Colonic mucosa (tissue), 4 donors: ENCODE data around the gene COL27A1. TPM values are rescaled to one million over a fixed set of nuclear protein-coding genes. Genes with fewer than 3 reads are reported as not detected.

Source experiments
- DNase-seq: peaks from one replicate; pipeline ENCODE4 v3.0.0-alpha.2; 2020
- H3K27ac ChIP-seq: fragments of 200-600 bp; one replicate; pipeline ENCODE4 v1.8.0; 2021
- H3K27me3 ChIP-seq: fragments of 200-600 bp; one replicate; pipeline ENCODE4 v1.8.0; 2021
- H3K36me3 ChIP-seq: fragments of 200-600 bp; one replicate; pipeline ENCODE4 v1.8.0; 2021
- H3K4me1 ChIP-seq: fragments of 200-600 bp; one replicate; pipeline ENCODE4 v1.8.0; 2021; ENCODE audit warnings: mild to moderate bottlenecking
- H3K4me3 ChIP-seq: fragments of 200-600 bp; one replicate; pipeline ENCODE4 v1.8.0; 2021
- H3K9ac ChIP-seq, 2 donors: one replicate each; pipeline ENCODE4 v1.7.0; 2013; ENCODE audit warnings: control low read depth in 2 of 2, low read depth in 2 of 2, low read length in 2 of 2
- H3K9me3 ChIP-seq: fragments of 200-600 bp; one replicate; pipeline ENCODE4 v1.8.0; 2021
- CTCF ChIP-seq: fragments of 200-600 bp; IDR thresholded peaks from one replicate; pipeline ENCODE4 v1.8.0; 2022; ENCODE audit warnings: antibody characterized with exemption, mild to moderate bottlenecking
- intact Hi-C: fragments of 100-400 bp; cut with DNase I; formaldehyde crosslinking; loops from one replicate; pipeline ENCODE4 v1.14.1; 2022
- total RNA-seq, 2 donors: library from RNA; stranded (reverse); fragmentation: NEBNext Ultra II Directional in 1 of 2; extraction: Animal tissue kit (Norgen Biotek cat#: 25700) in 1 of 2; gene quantifications; one replicate each; pipeline ENCODE4 v1.2.1, GENCODE V29; 2021
- donor health status: healthy.
- donor health status: DM: no; HTN: no; CAD: no.
- donor health status: DM: no; HTN: no; CAD: no.

The COL27A1 gene
- total RNA-seq, 2 donors from 2014 or later: 2.9 to 4.2 TPM

DNA sequence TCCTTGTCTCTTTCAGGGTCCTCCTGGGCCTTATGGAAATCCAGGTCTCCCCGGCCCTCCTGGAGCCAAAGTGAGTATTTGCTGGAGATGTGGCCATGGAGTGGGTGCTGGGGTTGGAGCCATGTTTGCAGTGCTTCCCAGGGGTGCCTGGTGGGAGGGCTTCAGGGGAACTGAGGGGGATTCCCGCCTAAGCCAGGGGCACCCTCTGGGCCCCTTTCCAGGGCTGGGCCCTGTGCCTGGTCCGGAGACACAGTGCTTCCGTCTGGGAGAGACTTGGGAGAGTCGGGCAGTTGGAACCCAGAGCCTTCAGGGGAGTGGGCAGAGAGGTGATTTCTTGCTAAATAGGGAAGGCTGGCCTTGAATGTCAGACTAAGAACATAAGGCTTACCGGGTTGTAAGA lies 27.7 kb downstream of the COL27A1 start:
- no peaks in the 10 kb centered on the region for H3K27me3 ChIP-seq
- H3K36me3 ChIP-seq: no peaks in the 10 kb centered on the region
- H3K9me3 ChIP-seq: no peaks in the 10 kb centered on the region
- no peak overlapping the region for H3K4me3 ChIP-seq
- no peak overlapping the region for H3K27ac ChIP-seq
- TF ChIP-seq CTCF: no peak
- H3K4me1 ChIP-seq: no peaks in the 10 kb centered on the region
- no peak overlapping the region for H3K9ac ChIP-seq
- intact Hi-C loops: no loop called here
- no peak for DNase-seq

GRCh38 chr9:114184071-114184470 lies 28.7 kb downstream of the COL27A1 start:
- Histone ChIP-seq H3K27me3 (no peaks in the 10 kb centered on the region), H3K27ac (no peak overlapping the region), H3K36me3 (no peaks in the 10 kb centered on the region), H3K4me1 (no peaks in the 10 kb centered on the region), H3K9ac (no peak overlapping the region), H3K4me3 (no peak overlapping the region), H3K9me3 (no peaks in the 10 kb centered on the region)
- no peak for TF ChIP-seq CTCF
- no peak for DNase-seq
- intact Hi-C loops: no loop called here

DNA sequence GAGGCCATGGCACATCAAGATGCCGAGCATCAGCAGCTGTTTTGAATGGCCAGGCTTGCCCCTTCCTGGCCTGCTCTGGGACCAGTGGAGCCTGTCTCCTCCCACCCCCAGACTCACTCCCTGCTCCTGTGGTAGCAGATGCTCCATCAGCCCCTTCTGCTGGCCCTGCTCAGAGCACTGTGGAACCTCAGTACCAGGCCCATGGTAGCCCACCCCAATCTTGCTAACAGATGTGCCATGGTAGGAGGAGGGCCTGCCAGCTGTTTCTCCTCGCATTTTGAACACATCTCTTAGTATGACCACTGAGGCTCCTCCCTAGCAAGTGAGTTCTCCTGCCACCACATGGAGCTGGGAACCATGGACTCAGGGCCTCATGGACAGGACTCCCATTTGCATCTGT lies 29.5 kb downstream of the COL27A1 start:
- no peak overlapping the region for H3K27ac ChIP-seq
- no peak for DNase-seq
- intact Hi-C loops: no loop called here
- no peaks in the 10 kb centered on the region for H3K27me3 ChIP-seq
- no peaks in the 10 kb centered on the region for H3K36me3 ChIP-seq
- H3K9ac ChIP-seq: no peak overlapping the region
- no peaks in the 10 kb centered on the region for H3K4me1 ChIP-seq
- TF ChIP-seq CTCF: no peak
- H3K9me3 ChIP-seq: no peaks in the 10 kb centered on the region
- H3K4me3 ChIP-seq: no peak overlapping the region

- no peak overlapping the region for H3K9ac ChIP-seq
- no peak overlapping the region for H3K4me3 ChIP-seq
- H3K4me1 ChIP-seq: no peaks in the 10 kb centered on the region
- H3K27ac ChIP-seq: no peak overlapping the region
- no peak for TF ChIP-seq CTCF
- no peaks in the 10 kb centered on the region for H3K27me3 ChIP-seq
- no peaks in the 10 kb centered on the region for H3K9me3 ChIP-seq
- H3K36me3 ChIP-seq: no peaks in the 10 kb centered on the region
- DNase-seq: no peak
- intact Hi-C loops: no loop called here
Measured at GRCh38 chr9:114185570-114186490, 30.5 kb downstream of the COL27A1 start.

- intact Hi-C loops: no loop called here
- no peak overlapping the region for H3K9ac ChIP-seq
- no peaks in the 10 kb centered on the region for H3K4me1 ChIP-seq
- no peaks in the 10 kb centered on the region for H3K27me3 ChIP-seq
- H3K36me3 ChIP-seq: no peaks in the 10 kb centered on the region
- no peak for TF ChIP-seq CTCF
- no peaks in the 10 kb centered on the region for H3K9me3 ChIP-seq
- no peak overlapping the region for H3K4me3 ChIP-seq
- no peak overlapping the region for H3K27ac ChIP-seq
- no peak for DNase-seq
Measured at GRCh38 chr9:114186605-114187289, 31.4 kb downstream of the COL27A1 start.
